GM12878 (cell line): ENCODE results near the gene ALG10B. TPM values are rescaled to one million over a fixed set of nuclear protein-coding genes. Genes with fewer than 3 reads are reported as not detected.
"Not testable (repeated sequence)": the region's sequence is repeated elsewhere in the genome, so short reads cannot be mapped to it uniquely, and the experiment has no call there.

Experiments used
- ATAC-seq: fragments of 200-7000 bp; cut with Tn5 transposase; 3 replicates; pipeline ENCODE4 v1.9.1; 2020; ENCODE audit warnings: mild to moderate bottlenecking, moderate library complexity
- BruUV-seq: library from RNA; stranded (reverse); fragments of 400-500 nt; replicated peaks from 2 replicates; lab custom pipeline; 2021; lab: Mats Ljungman, UMichigan
- CTCF ChIA-PET: fragments of 300-600 bp; sonication (Branson Sonifier 250); formaldehyde crosslinking; extraction: SDS; loops from one replicate; lab custom pipeline; 2021; ENCODE audit warnings: inconsistent platforms; lab: Yijun Ruan, JAX
- POLR2A ChIA-PET: fragments of 350-600 bp; formaldehyde crosslinking; extraction: SDS; loops from one replicate; lab custom pipeline; 2021; ENCODE audit warnings: inconsistent platforms; lab: Charles Lee
- RAD21 ChIA-PET: fragments of 300-600 bp; sonication (Branson Sonifier 250); formaldehyde crosslinking; loops from one replicate; lab custom pipeline; 2023; ENCODE audit warnings: antibody characterized with exemption; ENCODE audit not compliant: unreplicated experiment; lab: Charles Lee
- SMC1A ChIA-PET: fragments of 300-600 bp; sonication (Branson Sonifier 250); formaldehyde crosslinking; loops from one replicate; lab custom pipeline; 2023; ENCODE audit not compliant: unreplicated experiment, uncharacterized antibody; lab: Charles Lee
- DNase-seq: peaks from one replicate; pipeline ENCODE4 v3.0.0-alpha.2; 2011; ENCODE audit warnings: low read depth, low spot score
- FAIRE-seq: peaks from 3 replicates; lab custom pipeline; 2011; peaks lifted over from hg19 to GRCh38; lab: Jason Lieb, UNC
- H2AFZ ChIP-seq: 2 replicates; pipeline ENCODE4 v1.6.0; 2011; ENCODE audit warnings: low read depth, low read length, control low read depth; ENCODE audit not compliant: control insufficient read depth
- H3K27ac ChIP-seq: 2 replicates; pipeline ENCODE4 v1.5.1; 2011; ENCODE audit warnings: control low read depth; ENCODE audit not compliant: control insufficient read depth, insufficient read depth
- H3K27me3 ChIP-seq, 2 experiments: replicated peaks in 1 of 2; 2 replicates each; pipeline versions ENCODE4 v1.6.0 to v1.6.1; 2011; ENCODE audit warnings: low read length in 1 of 2; ENCODE audit not compliant: control insufficient read depth in 2 of 2, insufficient read depth in 2 of 2
- H3K36me3 ChIP-seq, 2 experiments: 2 replicates each; pipeline ENCODE4 v1.5.1; 2011; ENCODE audit warnings: low read length in 1 of 2; ENCODE audit not compliant: control insufficient read depth in 2 of 2, insufficient read depth in 2 of 2
- H3K4me1 ChIP-seq: 2 replicates; pipeline ENCODE4 v1.6.1; 2011; ENCODE audit warnings: mild to moderate bottlenecking, low read length, moderate library complexity, mixed read lengths; ENCODE audit not compliant: control insufficient read depth, insufficient read depth
- H3K4me2 ChIP-seq: 2 replicates; pipeline ENCODE4 v1.6.0; 2011; ENCODE audit warnings: control low read depth; ENCODE audit not compliant: control insufficient read depth, insufficient read depth
- H3K4me3 ChIP-seq: fragments of 200-600 bp; sonication (generic); 2 replicates; pipeline ENCODE4 v1.5.1; 2016
- H3K79me2 ChIP-seq: 2 replicates; pipeline ENCODE4 v1.6.0; 2011; ENCODE audit warnings: low read length; ENCODE audit not compliant: control insufficient read depth, insufficient read depth
- H3K9ac ChIP-seq: 2 replicates; pipeline ENCODE4 v1.8.0; 2011; ENCODE audit warnings: low read length, control low read depth, mixed read lengths; ENCODE audit not compliant: control insufficient read depth, insufficient read depth
- H3K9me3 ChIP-seq: replicated peaks from 3 replicates; pipeline ENCODE4 v1.5.1; 2011; ENCODE audit warnings: mild to moderate bottlenecking, low read length; ENCODE audit not compliant: control insufficient read depth, insufficient read depth
- H4K20me1 ChIP-seq: 2 replicates; pipeline ENCODE4 v1.6.0; 2011; ENCODE audit not compliant: control insufficient read depth, insufficient read depth
- CUX1 ChIP-seq: IDR thresholded peaks from 2 replicates; pipeline ENCODE4 v1.6.1; 2012; ENCODE audit warnings: improper control_type of control experiment, low read depth, low read length; ENCODE audit not compliant: insufficient replicate concordance
- ZNF622 ChIP-seq: fragments of 450-650 bp; IDR thresholded peaks from 2 replicates; pipeline ENCODE4 v1.6.1; 2017; ENCODE audit warnings: mild to moderate bottlenecking, inconsistent platforms
- WGBS: methylation state at CpG from one replicate; pipeline ENCODE4 v1.1.6; 2016; ENCODE audit warnings: low lambda C conversion rate; ENCODE audit not compliant: insufficient replicate concordance, insufficient coverage; ENCODE audit errors: missing lambda C conversion rate; 5-methylcytosine and 5-hydroxymethylcytosine counted together
- in situ Hi-C: fragments of 300-500 bp; cut with MboI; formaldehyde crosslinking; loops from 9 replicates; pipeline ENCODE4 v1.14.3; 2018; ENCODE audit warnings: mixed read lengths
- intact Hi-C: fragments of 100-400 bp; cut with micrococcal nuclease; formaldehyde crosslinking; loops from one replicate; pipeline ENCODE4 v1.14.2; 2022; ENCODE audit not compliant: unreplicated experiment
- polyA plus RNA-seq, 11 experiments: library from polyadenylated mRNA; depleted of rRNA in 4 of 11; unstranded in 6 of 11; stranded (reverse) in 5 of 11; fragments of >200 nt; fragmentation: Nextera tagmentation in 4 of 11; fragmentation: Illumina TruSeq in 1 of 11; extraction: Ambion mirVana in 4 of 11; extraction: Trizol in 1 of 11; gene quantifications; 1 replicate in 1 of 11; 2 replicates in 10 of 11; pipeline versions ENCODE4 v1.2.1 to v1.2.3, GENCODE V29; 2011 to 2016; ENCODE audit warnings: inconsistent platforms in 2 of 11, missing spikeins in 2 of 11, low read depth in 1 of 11
- total RNA-seq, 4 experiments: library from RNA; depleted of rRNA in 3 of 4; stranded (reverse); fragments of >200 nt in 3 of 4; fragmentation: Illumina TruSeq in 1 of 4; extraction: Trizol in 1 of 4; gene quantifications; 2 replicates each; pipeline versions ENCODE4 v1.2.1 to v1.2.3, GENCODE V29; 2013 to 2021

The ALG10B gene
- total and polyA plus RNA-seq, 10 of the 15 experiments (the other 5 are each of a cell fraction or from before 2014, with no cell fraction given) = 2.0 to 23.7 (median 8.8) TPM

GRCh38 chr12:38342444-38342843 is 25.9 kb downstream of the ALG10B start:
- RAD21 ChIA-PET = no interaction called here
- no TSS peak for BruUV-seq

GRCh38 chr12:38343256-38343655 is 26.7 kb downstream of the ALG10B start:
- CTCF ChIA-PET = interaction anchor here (0.5 kb wide), 1 partner anchor 64 kb away, joined by 3 read pairs; no protein-coding TSS in a partner anchor
- FAIRE-seq, H3K27ac ChIP-seq, H4K20me1 ChIP-seq, H3K36me3 ChIP-seq, intact Hi-C loops, H3K9ac ChIP-seq, H3K27me3 ChIP-seq, H3K4me3 ChIP-seq, H2AFZ ChIP-seq, BruUV-seq, H3K4me2 ChIP-seq, RAD21 ChIA-PET, POLR2A ChIA-PET, H3K9me3 ChIP-seq, H3K79me2 ChIP-seq, DNase-seq, H3K4me1 ChIP-seq, ATAC-seq: not testable (repeated sequence)
- WGBS = 37% methylated on average over 4 of the region's 4 CpGs
- in situ Hi-C loops = loop anchor here (25.0 kb wide), 1 partner anchor 444 kb away; no protein-coding TSS in a partner anchor
- SMC1A ChIA-PET = interaction anchor here (0.9 kb wide), 1 partner anchor 29 kb away, joined by 3 read pairs; no protein-coding TSS in a partner anchor

More at GRCh38 chr12:38342444-38342843, 25.9 kb downstream of the ALG10B start:
- Histone ChIP-seq H3K27ac (no peak overlapping the region), H4K20me1 (no peaks in the 10 kb centered on the region), H3K4me1 (no peaks in the 10 kb centered on the region), H3K27me3 (no peaks in the 10 kb centered on the region), H3K79me2 (no peaks in the 10 kb centered on the region), H3K4me2 (no peak overlapping the region), H3K9me3 (no peaks in the 10 kb centered on the region), H3K4me3 (no peak overlapping the region), H2AFZ (no peak overlapping the region), H3K9ac (no peak overlapping the region), H3K36me3 (no peaks in the 10 kb centered on the region)
- ATAC-seq = no peak
- intact Hi-C loops = no loop called here
- ChIA-PET CTCF (interaction anchor here (1.4 kb wide), 1 partner anchor 11 kb away, joined by 3 read pairs; no protein-coding TSS in a partner anchor), POLR2A (no interaction called here), SMC1A (no interaction called here)
- no peak for TF ChIP-seq ZNF622
- TF ChIP-seq CUX1 = peak; percentile 53
- 18% methylated on average over 3 of the region's 3 CpGs for WGBS
- in situ Hi-C loops = loop anchor here (25.0 kb wide), 1 partner anchor 445 kb away; no protein-coding TSS in a partner anchor
- DNase-seq = no peak
- no peak for FAIRE-seq

GRCh38 chr12:38343916-38344315 is 27.3 kb downstream of the ALG10B start:
- H3K36me3 ChIP-seq, H3K9ac ChIP-seq, RAD21 ChIA-PET, H2AFZ ChIP-seq, H3K9me3 ChIP-seq, H4K20me1 ChIP-seq, H3K27ac ChIP-seq, POLR2A ChIA-PET, ATAC-seq, DNase-seq, BruUV-seq, intact Hi-C loops, H3K4me2 ChIP-seq, H3K27me3 ChIP-seq, FAIRE-seq, H3K4me1 ChIP-seq, H3K79me2 ChIP-seq, CTCF ChIA-PET, H3K4me3 ChIP-seq: not testable (repeated sequence)
- in situ Hi-C loops = loop anchor here (25.0 kb wide), 1 partner anchor 443 kb away; no protein-coding TSS in a partner anchor
- SMC1A ChIA-PET = interaction anchor here (0.9 kb wide), 1 partner anchor 30 kb away, joined by 3 read pairs; no protein-coding TSS in a partner anchor
- WGBS = 30% methylated on average over 1 of the region's 1 CpG
